Astrocyte of the hippocampus (primary cell): Measurements from ENCODE around the gene RASA4B.
"Not testable (repeated sequence)": the region's sequence is repeated elsewhere in the genome, so short reads cannot be mapped to it uniquely, and the experiment has no call there.

Experiments used
- DNase-seq: peaks from one replicate; pipeline ENCODE4 v3.0.0; 2011; ENCODE audit warnings: low read depth, low spot score

Gene RASA4B

GRCh38 chr7:102474116-102474515, 43.5 kb downstream of the RASA4B start:
- not testable (repeated sequence) for DNase-seq

GRCh38 chr7:102473271-102473991, 44.1 kb downstream of the RASA4B start:
- DNase-seq = no peak

GRCh38 chr7:102472126-102473041, 45.2 kb downstream of the RASA4B start:
- no peak for DNase-seq

GRCh38 chr7:102471791-102472125, 45.8 kb downstream of the RASA4B start:
- DNase-seq = no peak

GRCh38 chr7:102469972-102470825, 47.4 kb downstream of the RASA4B start:
- DNase-seq = no peak

- DNase-seq = no peak
Measured at GRCh38 chr7:102469351-102469971, 48.1 kb downstream of the RASA4B start.

- no peak for DNase-seq
Measured at GRCh38 chr7:102468478-102469350, 48.9 kb downstream of the RASA4B start.

GRCh38 chr7:102467581-102468477, 49.7 kb downstream of the RASA4B start:
- DNase-seq = no peak

- no peak for DNase-seq
Measured at GRCh38 chr7:102466097-102466496, 51.5 kb downstream of the RASA4B start.

GRCh38 chr7:102464577-102465280, 52.8 kb downstream of the RASA4B start, which contains the start of the genes ALKBH4 and LRWD1:
ALKBH4 (minus strand) TSS chr7:102464863; CDS start chr7:102464836, 27 bp downstream.
LRWD1 (plus strand) TSS chr7:102464984; CDS start chr7:102465081, 97 bp downstream.
- peak; percentile 97 for DNase-seq

GRCh38 chr7:102463841-102464576, 53.6 kb downstream of the RASA4B start:
- DNase-seq = peak; percentile 33

- DNase-seq = no peak
Measured at GRCh38 chr7:102460467-102460866, 57.1 kb downstream of the RASA4B start.

GRCh38 chr7:102459221-102459844, 58.2 kb downstream of the RASA4B start:
- no peak for DNase-seq

- DNase-seq = no peak
Measured at GRCh38 chr7:102457352-102457924, 60.1 kb downstream of the RASA4B start.

GRCh38 chr7:102456327-102456726, 61.2 kb downstream of the RASA4B start:
- DNase-seq = peak; percentile 64

- no peak for DNase-seq
Measured at GRCh38 chr7:102455596-102455995, 62.0 kb downstream of the RASA4B start.

- DNase-seq = not testable (repeated sequence)
Measured at GRCh38 chr7:102454932-102455331, 62.6 kb downstream of the RASA4B start.
